ENCODE results near the gene NCDN.
"Not testable (repeated sequence)": the region's sequence is repeated elsewhere in the genome, so short reads cannot be mapped to it uniquely, and the experiment has no call there.

Gene NCDN

DNA sequence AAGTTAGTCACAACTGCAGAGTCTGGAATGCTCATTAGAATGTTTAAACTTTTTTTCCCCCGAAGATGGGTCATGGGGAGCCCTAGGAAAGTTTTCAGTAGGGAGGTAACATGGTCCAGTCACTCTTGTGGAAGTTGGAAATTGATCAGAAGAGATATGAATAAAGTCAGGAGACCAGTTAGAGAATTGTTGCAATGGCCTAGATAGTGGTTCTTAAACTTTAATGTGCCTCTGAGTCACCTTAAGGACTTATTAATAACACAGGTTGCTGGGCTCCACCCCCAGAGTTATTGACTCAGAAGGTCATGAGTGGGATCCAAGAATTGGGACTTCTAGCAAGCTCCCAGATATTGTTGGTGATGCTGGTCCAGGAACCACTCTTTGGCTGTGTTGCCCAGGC, 12.3 kb downstream of the NCDN start:
- DNase-seq (ENCODE audit: low read depth) = no peak

DNA sequence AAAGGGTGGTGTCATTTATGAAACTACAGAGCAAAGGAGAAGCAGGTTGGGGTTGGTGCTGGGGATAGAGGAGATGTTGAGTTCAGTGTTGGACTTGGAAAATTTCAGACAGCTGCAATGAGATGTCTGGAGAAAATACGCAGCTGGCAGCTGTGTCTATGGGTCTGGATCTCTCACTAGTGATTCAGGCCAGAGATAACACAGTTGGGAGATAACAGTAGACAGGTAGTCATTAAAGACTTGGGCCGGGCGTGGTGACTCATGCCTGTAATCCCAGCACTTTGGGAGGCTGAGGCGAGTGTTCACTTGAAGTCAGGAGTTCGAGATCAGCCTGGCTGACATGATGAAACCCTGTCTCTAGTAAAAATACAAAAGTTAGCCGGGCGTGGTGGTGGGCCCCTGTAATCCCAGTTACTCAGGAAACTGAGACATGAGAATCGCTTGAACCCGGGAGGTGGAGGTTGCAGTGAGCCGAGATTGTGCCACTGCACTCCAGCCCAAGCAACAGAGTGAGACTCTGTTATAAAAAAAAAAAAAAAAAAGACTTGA, 13.1 kb downstream of the NCDN start:
- DNase-seq (ENCODE audit: low read depth) = no peak

DNA sequence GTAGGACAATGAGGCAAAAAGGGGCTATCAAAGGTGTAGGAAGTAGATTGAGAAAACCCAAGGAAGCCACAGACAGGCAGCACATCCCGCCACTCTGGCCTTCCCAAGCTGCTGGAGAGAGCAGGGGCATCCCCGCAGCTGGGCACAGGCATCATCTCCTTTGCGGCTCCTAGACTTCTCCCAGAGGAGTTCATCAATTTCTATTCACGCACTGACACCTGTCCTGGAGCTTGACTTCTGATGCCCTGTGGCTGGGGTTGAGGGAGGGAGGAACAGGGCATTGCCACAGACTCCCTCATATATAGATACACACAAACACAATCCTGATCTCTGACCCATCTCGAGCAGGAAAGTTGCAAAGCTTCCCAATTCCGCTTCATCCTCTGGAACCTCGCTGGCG, 13.7 kb downstream of the NCDN start:
- no peak for DNase-seq (ENCODE audit: low read depth)

GRCh38 chr1:35572296-35572695, 14.7 kb downstream of the NCDN start:
- DNase-seq (ENCODE audit: low read depth) = no peak

GRCh38 chr1:35573198-35574124, 15.9 kb downstream of the NCDN start, which contains the start of gene TFAP2E:
TSS of gene TFAP2E (plus strand) at chr1:35573314. CDS start at chr1:35573578, 264 bp downstream.
- peak; percentile 31 for DNase-seq (ENCODE audit: low read depth)

DNA sequence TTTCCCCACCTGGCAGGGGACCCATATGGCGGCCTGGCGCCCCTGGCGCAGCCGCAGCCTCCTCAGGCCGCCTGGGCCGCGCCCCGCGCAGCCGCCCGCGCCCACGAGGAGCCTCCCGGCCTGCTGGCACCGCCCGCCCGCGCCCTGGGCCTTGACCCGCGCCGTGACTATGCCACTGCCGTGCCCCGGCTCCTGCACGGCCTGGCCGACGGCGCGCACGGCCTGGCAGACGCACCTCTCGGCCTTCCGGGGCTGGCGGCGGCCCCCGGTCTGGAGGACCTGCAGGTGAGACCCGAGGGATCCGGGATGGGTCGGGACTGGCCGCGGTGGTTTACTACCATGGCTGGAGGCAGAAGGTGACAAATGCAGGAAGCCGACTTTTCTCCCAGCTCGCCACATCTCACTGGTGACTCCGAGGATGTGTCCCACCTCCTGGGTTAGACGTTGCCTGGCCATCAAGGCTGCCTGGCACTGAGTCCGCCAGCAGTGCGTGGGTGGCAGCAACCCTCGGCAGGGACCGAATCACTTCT, 16.6 kb downstream of the NCDN start:
- DNase-seq (ENCODE audit: low read depth) = no peak

GRCh38 chr1:35574655-35575415, 17.2 kb downstream of the NCDN start:
- no peak for DNase-seq (ENCODE audit: low read depth)

DNA sequence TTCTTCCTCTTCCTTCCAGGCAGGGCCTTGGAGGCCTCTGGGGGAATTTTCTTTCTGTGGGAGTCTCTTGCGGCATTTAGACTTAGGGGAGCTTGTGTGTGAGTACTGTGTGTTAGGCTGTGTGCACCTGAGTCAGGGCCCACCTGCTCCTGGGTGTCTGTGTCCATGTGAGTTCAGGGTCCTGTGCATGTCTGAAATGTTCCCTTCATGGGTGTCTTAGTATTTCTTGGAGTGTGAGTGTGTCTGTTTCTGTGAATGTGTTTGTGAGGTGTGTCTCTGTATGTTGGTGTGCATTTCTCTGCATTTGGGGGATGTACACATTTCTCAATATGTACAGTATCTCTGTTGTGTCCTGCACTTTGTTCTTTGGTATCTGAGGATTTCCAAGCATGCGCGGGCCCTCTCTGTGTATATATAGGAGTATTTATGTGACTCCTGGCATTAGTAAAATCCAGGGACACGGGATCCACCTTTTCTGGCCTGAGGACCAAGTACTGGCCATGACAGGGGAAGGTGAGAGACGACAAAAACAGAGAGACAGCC, 17.9 kb downstream of the NCDN start:
- DNase-seq (ENCODE audit: low read depth) = no peak

DNA sequence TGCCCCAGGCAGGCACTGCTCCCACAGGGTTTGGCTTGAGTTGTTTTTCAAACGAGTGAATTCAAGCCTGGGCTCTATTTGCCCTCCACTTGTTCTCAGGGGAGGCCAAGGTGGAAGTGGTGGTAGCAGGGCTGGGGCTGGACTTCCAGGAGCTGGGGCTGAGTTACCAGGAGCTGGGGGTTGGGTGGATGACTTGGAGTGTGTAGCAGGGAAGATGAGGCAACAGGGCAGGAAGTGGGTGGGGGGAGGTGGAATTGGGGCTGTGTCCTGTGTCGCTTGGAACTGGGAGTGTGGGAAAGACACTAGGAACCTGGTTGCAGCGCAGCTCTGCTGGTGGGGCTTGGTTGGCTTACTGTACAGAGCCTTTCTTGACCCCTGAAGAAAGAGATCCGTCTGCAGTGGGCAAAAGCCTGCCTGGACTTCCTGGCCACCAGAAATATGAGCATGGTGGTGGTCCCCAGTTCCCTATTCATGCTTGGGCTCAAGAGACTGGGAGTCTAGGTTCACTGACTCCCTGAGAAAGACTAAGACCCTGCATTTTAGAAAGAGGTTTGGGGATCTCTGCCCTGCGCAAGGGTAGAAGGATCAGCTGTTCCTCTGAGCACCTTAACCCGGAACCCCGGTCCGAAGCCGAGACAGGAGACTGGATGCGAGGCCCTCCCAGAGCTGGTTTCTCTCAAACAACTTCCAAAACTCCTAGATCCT, 18.6 kb downstream of the NCDN start:
- no peak for DNase-seq (ENCODE audit: low read depth)

- DNase-seq (ENCODE audit: low read depth) = not testable (repeated sequence)
Measured at GRCh38 chr1:35576766-35577070, 19.1 kb downstream of the NCDN start.

- no peak for DNase-seq (ENCODE audit: low read depth)
Measured at GRCh38 chr1:35577071-35577998, 19.7 kb downstream of the NCDN start.

DNA sequence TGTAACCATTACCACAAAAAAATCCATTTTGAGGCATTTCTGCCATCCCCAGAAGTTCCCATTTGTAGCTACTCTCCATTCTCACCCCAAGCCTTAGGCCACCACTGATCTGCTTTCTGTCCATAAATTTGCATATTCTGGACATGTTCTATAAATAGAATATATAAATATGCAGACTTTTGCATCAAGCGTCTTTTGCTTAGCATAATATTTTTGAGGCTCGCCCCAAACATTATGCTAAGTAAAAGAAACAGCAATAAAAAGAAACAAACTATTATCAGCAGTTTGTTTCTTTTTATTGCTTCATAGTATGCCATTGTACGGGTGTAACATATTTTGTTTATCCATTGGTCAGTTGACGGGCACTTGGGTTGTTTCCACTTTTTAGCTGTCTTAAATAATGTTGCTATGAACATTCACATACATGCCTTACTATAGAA, 23.4 kb downstream of the NCDN start:
- no peak for DNase-seq (ENCODE audit: low read depth)

- DNase-seq (ENCODE audit: low read depth) = not testable (repeated sequence)
Measured at GRCh38 chr1:35581621-35582020, 24.0 kb downstream of the NCDN start.

DNA sequence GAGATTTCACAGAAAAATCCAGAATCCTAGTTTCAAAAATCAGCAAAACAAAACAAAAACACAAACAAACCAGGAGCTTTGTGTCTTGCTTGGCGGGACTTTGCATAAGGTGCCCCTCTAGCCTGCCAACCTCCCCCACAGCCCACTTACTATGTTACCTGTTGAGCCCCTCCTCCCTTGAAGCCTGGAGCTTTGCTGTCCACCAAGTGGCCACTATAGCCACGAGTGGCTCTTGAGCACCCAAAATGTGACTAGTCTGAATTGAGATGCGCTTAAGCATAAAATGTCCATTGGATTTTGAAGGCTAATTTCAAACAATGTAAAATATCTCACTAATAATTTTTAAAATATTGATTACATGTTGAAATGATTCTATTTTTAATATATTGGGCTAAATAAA, 27.7 kb downstream of the NCDN start:
- DNase-seq (ENCODE audit: low read depth) = no peak

- not testable (repeated sequence) for DNase-seq (ENCODE audit: low read depth)
Measured at GRCh38 chr1:35585805-35586204, 28.2 kb downstream of the NCDN start.

- DNase-seq (ENCODE audit: low read depth) = no peak
Measured at GRCh38 chr1:35586808-35587207, 29.2 kb downstream of the NCDN start.

DNA sequence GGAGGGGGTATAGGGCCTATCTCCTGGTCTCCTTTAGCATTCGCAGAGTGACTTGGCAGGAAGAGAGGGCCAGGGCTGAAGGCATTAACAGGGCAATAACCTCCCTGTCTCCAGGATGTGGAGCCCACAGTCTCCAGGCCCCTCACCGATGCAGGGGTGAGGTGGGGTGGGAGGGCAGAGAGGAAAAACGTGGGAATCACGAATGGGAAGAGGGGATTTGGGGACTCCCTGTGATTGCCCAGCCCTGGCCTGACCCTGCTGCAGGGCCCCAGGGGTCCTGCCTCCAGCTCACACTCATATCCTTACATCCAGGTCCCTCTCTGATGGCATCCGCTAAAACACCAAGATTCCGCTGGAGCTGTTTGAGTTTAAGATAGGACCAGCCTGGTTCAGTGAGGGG, 30.1 kb downstream of the NCDN start:
- no peak for DNase-seq (ENCODE audit: low read depth)

DNA sequence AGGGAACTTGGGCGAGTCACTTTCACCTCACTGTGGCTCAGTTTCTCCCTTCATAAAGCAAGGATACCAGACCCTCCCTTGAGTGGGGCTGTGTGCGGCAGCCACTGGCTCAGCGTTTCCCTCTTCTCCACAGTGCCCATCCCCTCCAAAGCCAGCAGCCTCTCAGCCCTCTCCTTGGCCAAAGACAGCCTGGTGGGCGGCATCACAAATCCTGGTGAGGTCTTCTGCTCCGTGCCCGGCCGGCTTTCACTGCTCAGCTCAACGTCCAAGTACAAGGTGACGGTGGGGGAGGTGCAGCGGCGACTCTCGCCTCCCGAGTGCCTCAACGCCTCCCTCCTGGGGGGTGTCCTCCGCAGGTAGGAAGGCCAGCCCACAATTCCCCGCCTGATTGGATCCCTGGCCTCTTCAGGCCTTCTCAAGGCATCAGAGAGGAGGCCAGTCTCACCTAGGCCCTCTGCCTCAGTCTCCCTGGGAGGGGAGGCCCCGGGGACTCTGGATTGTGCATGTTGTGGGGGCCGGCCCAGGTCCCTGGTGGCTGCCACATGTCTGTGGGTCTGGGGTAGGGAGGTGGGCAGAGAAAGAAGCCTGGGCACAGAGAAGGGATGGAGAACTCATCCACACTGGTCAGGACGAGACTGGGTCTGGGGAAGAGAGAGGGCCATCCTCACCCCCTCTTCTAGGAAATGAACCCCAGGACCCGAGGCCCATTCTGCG, 30.8 kb downstream of the NCDN start:
- no peak for DNase-seq (ENCODE audit: low read depth)

- DNase-seq (ENCODE audit: low read depth) = no peak
Measured at GRCh38 chr1:35589516-35590427, 32.2 kb downstream of the NCDN start.

Data from fibroblast of gingiva (primary cell).